Peyer's patch (tissue), 4 donors: ENCODE data around the gene NCS1.

Experiments used
- POLR2A ChIP-seq, 2 donors: fragments of 450-650 bp; IDR thresholded peaks; one replicate each; pipeline ENCODE4 v1.5.1; 2017; ENCODE audit warnings: antibody characterized with exemption in 2 of 2, mild to moderate bottlenecking in 2 of 2, moderate library complexity in 2 of 2
- TF ChIP-seq, protein P1 (sequence below), 6 experiments: fragments of 450-650 bp in 4 of 6; fragments of 200-600 bp in 2 of 6; sonication (generic) in 1 of 6; IDR thresholded peaks; one replicate each; pipeline ENCODE4 v1.5.1; 2017 to 2019; ENCODE audit warnings: antibody characterized with exemption in 6 of 6, mild to moderate bottlenecking in 3 of 6, moderate library complexity in 1 of 6

DNA sequence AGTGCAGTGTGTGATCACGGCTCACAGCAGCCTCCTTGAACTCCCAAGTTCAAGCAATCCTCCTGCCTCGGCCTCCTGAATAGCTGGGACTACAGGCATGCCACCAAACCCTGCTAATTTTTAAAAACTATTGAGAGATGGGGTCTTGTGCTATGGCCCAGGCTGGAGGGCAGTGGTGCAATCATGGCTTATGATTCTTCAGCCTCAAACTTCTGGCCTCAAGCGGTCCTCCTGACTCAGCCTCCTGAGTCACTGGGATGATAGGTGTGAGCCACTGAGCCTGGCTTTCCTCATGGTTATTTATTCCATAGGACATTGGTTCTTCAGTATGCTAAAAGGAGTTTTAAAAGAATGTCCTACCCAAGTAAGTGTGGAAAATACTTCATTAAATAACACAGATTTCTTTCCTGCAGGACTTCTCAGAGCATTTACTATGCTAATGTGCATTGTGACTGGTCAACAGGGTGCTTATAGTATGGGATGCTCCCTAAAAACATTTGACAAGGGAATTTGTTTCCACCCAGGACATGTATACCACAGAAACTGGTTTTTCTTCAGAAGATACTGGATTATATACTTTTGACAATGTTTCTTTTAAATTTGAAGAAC is 11.2 kb upstream of the NCS1 start:
- TF ChIP-seq, protein P1, sequence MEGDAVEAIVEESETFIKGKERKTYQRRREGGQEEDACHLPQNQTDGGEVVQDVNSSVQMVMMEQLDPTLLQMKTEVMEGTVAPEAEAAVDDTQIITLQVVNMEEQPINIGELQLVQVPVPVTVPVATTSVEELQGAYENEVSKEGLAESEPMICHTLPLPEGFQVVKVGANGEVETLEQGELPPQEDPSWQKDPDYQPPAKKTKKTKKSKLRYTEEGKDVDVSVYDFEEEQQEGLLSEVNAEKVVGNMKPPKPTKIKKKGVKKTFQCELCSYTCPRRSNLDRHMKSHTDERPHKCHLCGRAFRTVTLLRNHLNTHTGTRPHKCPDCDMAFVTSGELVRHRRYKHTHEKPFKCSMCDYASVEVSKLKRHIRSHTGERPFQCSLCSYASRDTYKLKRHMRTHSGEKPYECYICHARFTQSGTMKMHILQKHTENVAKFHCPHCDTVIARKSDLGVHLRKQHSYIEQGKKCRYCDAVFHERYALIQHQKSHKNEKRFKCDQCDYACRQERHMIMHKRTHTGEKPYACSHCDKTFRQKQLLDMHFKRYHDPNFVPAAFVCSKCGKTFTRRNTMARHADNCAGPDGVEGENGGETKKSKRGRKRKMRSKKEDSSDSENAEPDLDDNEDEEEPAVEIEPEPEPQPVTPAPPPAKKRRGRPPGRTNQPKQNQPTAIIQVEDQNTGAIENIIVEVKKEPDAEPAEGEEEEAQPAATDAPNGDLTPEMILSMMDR (IDR thresholded peaks at IDR 0.05) = no peak
- TF ChIP-seq POLR2A (IDR thresholded peaks at IDR 0.05) = no peak
